Testis (tissue), 3 donors: ENCODE data around the gene COL23A1. TPM values are rescaled to one million over a fixed set of nuclear protein-coding genes. Genes with fewer than 3 reads are reported as not detected.
"Not testable (repeated sequence)": the region's sequence is repeated elsewhere in the genome, so short reads cannot be mapped to it uniquely, and the experiment has no call there.

Experiments
- DNase-seq: peaks from one replicate; pipeline ENCODE4 v3.0.0-alpha.2; 2019
- H3K27ac ChIP-seq, 2 donors: fragments of 200-600 bp; sonication (generic); one replicate each; pipeline ENCODE4 v1.5.1; 2019
- H3K27me3 ChIP-seq: fragments of 200-600 bp; sonication (generic); one replicate; pipeline ENCODE4 v1.5.1; 2019
- H3K36me3 ChIP-seq: fragments of 200-600 bp; sonication (generic); one replicate; pipeline ENCODE4 v1.5.1; 2017; ENCODE audit warnings: low read depth; ENCODE audit errors: missing control alignments
- H3K4me1 ChIP-seq: fragments of 200-600 bp; sonication (generic); one replicate; pipeline ENCODE4 v1.5.1; 2019
- H3K4me3 ChIP-seq, 2 donors: fragments of 200-600 bp; sonication (generic); one replicate each; pipeline ENCODE4 v1.5.1; 2017 to 2019
- H3K9me3 ChIP-seq: fragments of 200-600 bp; sonication (generic); one replicate; pipeline ENCODE4 v1.5.1; 2017
- CTCF ChIP-seq, 3 experiments: fragments of 450-650 bp in 2 of 3; fragments of 200-600 bp in 1 of 3; sonication (generic) in 1 of 3; IDR thresholded peaks; one replicate each; pipeline ENCODE4 v1.5.1; 2016 to 2019; ENCODE audit warnings: antibody characterized with exemption in 3 of 3, mild to moderate bottlenecking in 2 of 3, moderate library complexity in 1 of 3
- POLR2A ChIP-seq: fragments of 450-650 bp; IDR thresholded peaks from one replicate; pipeline ENCODE4 v1.6.1; 2017; ENCODE audit warnings: antibody characterized with exemption, mild to moderate bottlenecking, moderate library complexity
- WGBS, 2 donors: methylation state at CpG; one replicate each; pipeline ENCODE4 v1.1.5; 2018; 5-methylcytosine and 5-hydroxymethylcytosine counted together
- intact Hi-C: fragments of 100-400 bp; cut with DNase I; formaldehyde crosslinking; loops from one replicate; pipeline ENCODE4 v1.15.1; 2023; ENCODE audit warnings: low total_unique reads
- polyA plus RNA-seq: library from polyadenylated mRNA; stranded (reverse); fragments of 350-450 nt; fragmentation: Illumina TruSeq; extraction: RNeasy Lipid Tissue Mini Kit (QIAGEN cat#74804); gene quantifications from one replicate; pipeline ENCODE4 v1.2.3, GENCODE V29; 2014; ENCODE audit warnings: low read depth, low replicate concordance; ENCODE audit not compliant: insufficient read depth
- total RNA-seq, 2 donors: library from RNA; depleted of rRNA; stranded (reverse); fragments of >200 nt; gene quantifications; one replicate each; pipeline ENCODE4 v1.2.3, GENCODE V29; 2016

The COL23A1 gene
- total and polyA plus RNA-seq, 3 donors from 2014 or later: 4.3 to 5.5 (median 5.0) TPM

GRCh38 chr5:178304761-178305645 is 285.2 kb downstream of the COL23A1 start:
- WGBS, 2 donors: 72 to 81% methylated on average over 17 of the region's 17 CpGs

GRCh38 chr5:178304016-178304415 is 286.2 kb downstream of the COL23A1 start:
- WGBS, 2 donors: 86 to 100% methylated on average over 2 to 12 of the region's 12 CpGs
- TF ChIP-seq CTCF (IDR thresholded peaks at IDR 0.05) (no peak), POLR2A (no peak)
- no peaks in the 10 kb centered on the region for H3K27me3 ChIP-seq
- DNase-seq: no peak
- intact Hi-C loops: no loop called here
- no peak overlapping the region for H3K4me3 ChIP-seq
- no peak overlapping the region for H3K27ac ChIP-seq
- H3K4me1 ChIP-seq: no peaks in the 10 kb centered on the region
- H3K36me3 ChIP-seq: no peaks in the 10 kb centered on the region
- no peaks in the 10 kb centered on the region for H3K9me3 ChIP-seq

More at GRCh38 chr5:178304761-178305645, 285.2 kb downstream of the COL23A1 start:
- Histone ChIP-seq H3K4me1 (no peaks in the 10 kb centered on the region), H3K27ac (no peak overlapping the region), H3K9me3 (no peaks in the 10 kb centered on the region), H3K27me3 (no peaks in the 10 kb centered on the region), H3K36me3 (no peaks in the 10 kb centered on the region), H3K4me3 (no peak overlapping the region)
- no peak for DNase-seq
- TF ChIP-seq CTCF (IDR thresholded peaks at IDR 0.05): no peak
- no peak for TF ChIP-seq POLR2A
- intact Hi-C loops: no loop called here

GRCh38 chr5:178302321-178302720 is 287.9 kb downstream of the COL23A1 start:
- not testable (repeated sequence) for H3K4me1 ChIP-seq, H3K27ac ChIP-seq
- 54 to 68% methylated on average over 5 to 13 of the region's 16 CpGs for WGBS, 2 donors

GRCh38 chr5:178301641-178302040 is 288.6 kb downstream of the COL23A1 start:
- Histone ChIP-seq H3K36me3 (no peaks in the 10 kb centered on the region), H3K9me3 (no peaks in the 10 kb centered on the region), H3K4me1 (no peaks in the 10 kb centered on the region), H3K4me3 (no peak overlapping the region), H3K27me3 (no peaks in the 10 kb centered on the region), H3K27ac (no peak overlapping the region)
- DNase-seq: no peak
- intact Hi-C loops: no loop called here
- WGBS, 2 donors: 72 to 88% methylated on average over 7 to 9 of the region's 15 CpGs
- TF ChIP-seq CTCF (IDR thresholded peaks at IDR 0.05) (no peak), POLR2A (no peak)

More at GRCh38 chr5:178302321-178302720, 287.9 kb downstream of the COL23A1 start:
- H3K36me3 ChIP-seq, H3K27me3 ChIP-seq, DNase-seq, intact Hi-C loops, H3K4me3 ChIP-seq, H3K9me3 ChIP-seq: not testable (repeated sequence)

- Histone ChIP-seq H3K27ac (no peak overlapping the region), H3K4me3 (no peak overlapping the region), H3K9me3 (no peaks in the 10 kb centered on the region), H3K27me3 (no peaks in the 10 kb centered on the region), H3K4me1 (no peaks in the 10 kb centered on the region), H3K36me3 (no peaks in the 10 kb centered on the region)
- 93 to 96% methylated on average over 4 of the region's 4 CpGs for WGBS, 2 donors
- TF ChIP-seq CTCF (IDR thresholded peaks at IDR 0.05): no peak
- intact Hi-C loops: no loop called here
- DNase-seq: no peak
Measured at GRCh38 chr5:178298283-178298807, 291.8 kb downstream of the COL23A1 start.
